Parietal lobe (tissue), 1 donor: ENCODE measurements around the gene MANEA. TPM values are rescaled to one million over a fixed set of nuclear protein-coding genes. Genes with fewer than 3 reads are reported as not detected.

ENCODE experiments used
- total RNA-seq: library from RNA; depleted of rRNA; stranded (reverse); fragments of >200 nt; gene quantifications from one replicate; pipeline ENCODE4 v1.2.3, GENCODE V29; 2014

Gene MANEA
- 14.7 TPM for total RNA-seq

GRCh38 chr6:95577304-95578105, at the start of gene MANEA:
MANEA (plus strand) TSS chr6:95577535; CDS start chr6:95586440, 8,905 bp downstream.

